ENCODE measurements around the gene LRP8. TPM values are rescaled to one million over a fixed set of nuclear protein-coding genes. Genes with fewer than 3 reads are reported as not detected.

Gene LRP8
- polyA plus RNA-seq, 1 of the 3 experiments (the other 2 are of a cell fraction): 19.9 TPM

GRCh38 chr1:53323316-53323715 lies 4.6 kb downstream of the LRP8 start:
- H3K9ac ChIP-seq: no peak overlapping the region

More at GRCh38 chr1:53323316-53323715, 4.6 kb downstream of the LRP8 start:
- Histone ChIP-seq H4K20me1 (ENCODE audit: insufficient read depth) (no peaks in the 10 kb centered on the region), H3F3A (replicated peaks; ENCODE audit: insufficient read depth) (no peaks in the 10 kb centered on the region), H3K4me1 (ENCODE audit: control insufficient read depth in 1 of 2, insufficient read depth in 2 of 2, low read depth in 1 of 2, low read length in 1 of 2) (peaks cover 0 to 51% of the 10 kb centered on the region in 2 experiments; a peak in 2 of 4 replicates), H3K36me3 (replicated peaks in 1 of 2; ENCODE audit: control insufficient read depth in 1 of 2, insufficient read depth in 2 of 2, low read length in 1 of 2) (peaks cover 5 to 10% of the 10 kb centered on the region in 2 experiments), H2AFZ (ENCODE audit: low read depth) (no peak overlapping the region), H3K79me2 (ENCODE audit: insufficient read depth) (peaks cover 6% of the 10 kb centered on the region; the same call in 1 of the 2 replicates), H3K27ac (ENCODE audit: low read depth in 2 of 2, low read length in 1 of 2) (no peak overlapping the region), H3K27me3 (ENCODE audit: insufficient read depth) (no peaks in the 10 kb centered on the region), H3K4me3 (ENCODE audit: low read depth in 2 of 2, low read length in 1 of 2) (no peak overlapping the region), H3K9me3 (no peaks in the 10 kb centered on the region), H3K4me2 (no peak overlapping the region), H3K9me2 (no peaks in the 10 kb centered on the region)
- no peak for DNase-seq
- TF ChIP-seq TCF12 (IDR thresholded peaks at IDR 0.05) (no peak), FOSL2 (IDR thresholded peaks at IDR 0.05; ENCODE audit: borderline replicate concordance, low read depth) (no peak), RXRA (IDR thresholded peaks at IDR 0.05; ENCODE audit: borderline replicate concordance, low read depth) (no peak), PBX3 (IDR thresholded peaks at IDR 0.05) (no peak), NFIC (IDR thresholded peaks at IDR 0.05; ENCODE audit: borderline replicate concordance) (no peak), RAD21 (IDR thresholded peaks at IDR 0.05; ENCODE audit: low read length) (no peak), IRF3 (IDR thresholded peaks at IDR 0.05; ENCODE audit: low read depth, low read length) (no peak), REST (IDR thresholded peaks at IDR 0.05; ENCODE audit: low read depth, low read length) (no peak), CHD2 (IDR thresholded peaks at IDR 0.05; ENCODE audit: low read length, partially characterized antibody) (no peak), FOXJ3 (CRISPR knock-in tag; IDR thresholded peaks at IDR 0.05) (no peak), GATA2 (CRISPR knock-in tag; IDR thresholded peaks at IDR 0.05) (no peak), RCOR1 (IDR thresholded peaks at IDR 0.05; ENCODE audit: low read length) (no peak), USF1 (IDR thresholded peaks at IDR 0.05; ENCODE audit: borderline replicate concordance, low read depth) (no peak), SMC3 (IDR thresholded peaks at IDR 0.05; ENCODE audit: low read depth, low read length) (no peak)
- ChIA-PET CTCF (interaction anchor here (1.8 to 2.3 kb wide), 2 partner anchors 45 to 70 kb away, joined by 9 to 15 read pairs; no protein-coding TSS in a partner anchor), POLR2A (interaction anchor here (1.6 kb wide), 1 partner anchor 27 kb away, joined by 4 read pairs; no protein-coding TSS in a partner anchor)
- 97% methylated on average over 10 of the region's 11 CpGs for WGBS (ENCODE audit: low lambda C conversion rate)

All from SK-N-SH (cell line).